NCI-H526 (cell line): ENCODE measurements around the gene DHRS2.

Experiments used
- DNase-seq, 2 experiments: peaks; one replicate each; lab custom pipeline; 2025; lab: John Stamatoyannopoulos, UW

The DHRS2 gene

GRCh38 chr14:23694085-23694948 is 58.2 kb downstream of the DHRS2 start:
- no peak for DNase-seq
